Middle frontal gyrus (tissue), 1 donor: ENCODE results near the gene MAN2C1.

Source experiments
- DNase-seq: peaks from one replicate; pipeline ENCODE4 v3.0.0-alpha.2; 2015; ENCODE audit warnings: low spot score; ENCODE audit errors: extremely low spot score

The MAN2C1 gene

DNA sequence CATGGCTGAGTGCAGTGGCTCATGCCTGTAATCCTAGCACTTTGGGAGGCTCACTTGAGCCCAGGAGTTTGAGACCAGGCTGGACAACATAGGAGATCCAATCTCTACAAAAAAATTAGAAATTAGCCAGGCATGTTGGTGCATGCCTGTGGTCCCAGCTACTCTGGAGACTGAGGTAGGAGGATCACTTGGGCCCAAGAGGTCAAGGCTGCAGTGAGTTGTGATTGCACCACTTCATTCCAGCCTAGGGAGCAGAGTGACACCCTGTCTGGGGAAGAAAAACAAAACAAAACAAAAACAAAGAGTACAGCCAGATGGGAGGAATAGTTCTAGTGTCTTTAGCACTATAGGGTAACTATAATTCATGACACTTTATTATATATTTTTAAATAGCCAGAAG lies 58.7 kb downstream of the MAN2C1 start:
- no peak for DNase-seq

DNA sequence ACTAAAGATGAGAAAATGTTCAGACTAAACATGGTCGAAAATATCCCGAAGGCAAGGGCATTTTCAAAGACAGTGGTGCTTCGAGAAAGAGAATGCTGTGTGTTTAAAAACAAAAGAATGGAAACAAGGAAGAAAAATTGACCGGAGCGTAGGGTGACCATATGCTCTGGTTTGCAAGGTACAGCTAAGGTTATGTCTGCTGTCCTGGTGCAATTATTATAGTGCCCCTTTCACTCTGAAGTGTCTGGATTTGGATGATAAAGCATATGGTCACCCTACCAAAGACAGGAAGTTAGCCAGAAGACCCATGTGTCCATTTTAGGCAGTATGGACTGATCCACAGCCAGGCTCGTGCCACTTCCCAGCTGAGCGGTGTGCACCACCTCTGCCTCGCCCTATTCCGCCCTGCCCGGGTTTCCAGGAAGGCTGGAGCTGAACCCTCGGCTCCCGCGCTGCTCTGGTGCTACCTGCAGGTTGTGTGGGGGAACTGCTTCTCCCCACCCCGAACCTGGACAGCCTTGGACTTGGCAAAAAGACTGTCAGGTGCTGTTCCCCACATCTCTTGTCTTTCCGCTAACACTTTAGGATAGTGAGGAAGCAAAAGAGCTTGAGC lies 60.5 kb downstream of the MAN2C1 start:
- DNase-seq, result no peak

DNA sequence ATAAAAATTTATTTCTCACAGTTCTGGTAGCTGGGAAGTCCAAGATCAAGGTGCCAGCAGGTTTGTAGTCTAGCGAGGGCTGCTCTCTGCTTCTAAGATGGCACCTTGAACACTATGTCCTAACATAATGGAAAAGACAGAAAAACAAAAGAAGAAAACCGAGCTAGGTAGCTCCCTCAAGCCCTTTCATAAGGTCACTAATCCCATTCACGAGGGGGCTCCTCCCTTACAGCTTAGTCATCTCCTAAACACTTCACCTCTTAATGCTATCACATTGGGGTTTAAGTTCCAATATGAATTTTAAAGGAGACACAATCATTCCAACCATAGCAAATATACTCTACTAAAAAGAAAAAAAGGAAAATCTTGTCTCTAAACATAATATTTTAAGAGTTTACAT lies 62.2 kb downstream of the MAN2C1 start:
- no peak for DNase-seq
